CD4-positive, alpha-beta T cell treated with Interleukin-1 beta for 1 hour (primary cell): ENCODE results near the gene MYDGF.
"Not testable (repeated sequence)": the region's sequence is repeated elsewhere in the genome, so short reads cannot be mapped to it uniquely, and the experiment has no call there.

Source experiments
- DNase-seq, 2 donors: peaks; one replicate each; pipeline ENCODE4 v3.0.0-alpha.2; 2020 to 2022

The MYDGF gene

DNA sequence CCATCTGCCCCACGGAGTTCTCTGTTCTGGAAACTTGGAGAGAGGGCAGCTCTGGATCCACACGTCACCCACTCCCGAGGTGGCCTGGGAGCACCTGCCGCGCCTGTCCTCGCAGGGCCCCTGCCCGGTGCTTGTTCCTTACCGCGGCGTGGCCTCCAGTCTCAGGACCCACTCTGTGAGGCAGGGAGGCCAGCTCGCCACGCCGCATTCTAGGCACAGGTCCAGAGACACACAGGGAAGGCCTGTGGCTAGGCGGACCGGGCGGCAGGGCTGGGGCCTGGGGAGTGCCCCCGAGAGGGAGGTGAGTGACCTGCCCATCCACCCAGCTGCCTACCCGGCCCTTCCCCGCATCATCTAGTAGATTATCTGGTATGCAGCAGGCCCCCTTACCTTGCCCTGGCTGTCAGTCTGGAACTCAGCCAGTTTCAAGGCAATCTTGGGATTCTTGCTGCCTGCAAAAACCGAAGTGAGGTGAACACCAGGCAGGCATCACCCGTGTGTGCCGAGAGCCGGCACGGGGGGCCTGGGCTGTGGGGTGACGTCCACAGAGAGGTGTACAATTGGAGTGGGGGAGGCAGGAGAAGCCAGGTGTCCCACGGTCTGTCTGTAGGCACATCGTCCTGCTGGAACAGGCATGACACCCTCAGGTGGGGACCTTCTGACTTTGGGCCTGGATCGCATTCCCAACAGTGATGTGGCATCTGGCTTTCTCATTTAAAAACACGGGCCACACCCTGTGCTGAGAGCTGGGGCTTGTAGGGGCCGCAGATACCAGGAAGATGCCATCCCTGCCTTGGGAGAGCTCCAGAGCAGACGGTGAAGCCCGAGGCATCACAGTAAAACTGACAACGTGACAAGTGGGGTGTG is 29.9 kb upstream of the MYDGF start:
- no peak for DNase-seq

DNA sequence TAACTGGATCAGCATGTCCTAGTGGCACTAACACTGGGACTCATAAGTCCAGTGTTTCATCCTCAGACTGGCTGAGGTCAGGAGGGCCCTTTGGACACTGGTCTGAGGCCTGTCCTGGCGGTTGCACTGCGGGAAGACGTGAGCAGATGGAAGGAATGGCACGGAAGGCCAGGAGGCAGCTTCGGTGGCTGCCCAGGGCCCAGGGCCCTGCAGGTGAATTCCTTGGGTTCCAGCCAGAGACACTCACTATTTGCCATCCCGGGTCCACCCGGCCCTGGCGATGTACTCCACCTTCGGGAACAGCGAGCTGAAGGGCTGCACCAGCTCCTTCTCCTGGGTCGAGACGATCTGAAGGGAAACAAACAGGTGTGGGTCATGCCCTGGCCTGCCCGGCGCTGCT is 27.2 kb upstream of the MYDGF start:
- no peak for DNase-seq

DNA sequence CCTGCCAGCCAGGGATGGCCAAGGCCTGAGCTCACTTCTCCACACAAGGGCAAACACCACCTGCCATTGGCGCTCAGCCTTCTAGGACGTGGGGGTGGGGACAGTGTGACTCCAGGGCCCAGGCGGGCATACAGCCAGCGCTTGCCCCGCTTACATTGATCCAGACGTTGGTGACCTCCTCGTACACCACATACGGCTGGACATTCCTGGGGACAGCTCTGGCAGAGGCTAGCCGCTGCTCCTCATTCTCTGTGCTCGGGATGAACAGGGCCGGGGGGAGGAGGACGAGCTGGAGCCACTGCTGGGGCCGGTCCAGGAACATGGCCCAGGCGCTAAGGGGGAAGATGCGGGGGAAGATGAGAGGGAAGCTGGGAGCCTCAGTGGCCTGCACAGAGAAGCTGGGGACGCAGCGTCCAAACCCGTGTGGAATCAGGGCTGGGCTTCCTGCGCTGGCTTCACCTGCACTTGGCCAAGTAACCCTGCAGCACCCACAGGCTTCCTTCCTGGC is 25.1 kb upstream of the MYDGF start:
- DNase-seq, result no peak

DNA sequence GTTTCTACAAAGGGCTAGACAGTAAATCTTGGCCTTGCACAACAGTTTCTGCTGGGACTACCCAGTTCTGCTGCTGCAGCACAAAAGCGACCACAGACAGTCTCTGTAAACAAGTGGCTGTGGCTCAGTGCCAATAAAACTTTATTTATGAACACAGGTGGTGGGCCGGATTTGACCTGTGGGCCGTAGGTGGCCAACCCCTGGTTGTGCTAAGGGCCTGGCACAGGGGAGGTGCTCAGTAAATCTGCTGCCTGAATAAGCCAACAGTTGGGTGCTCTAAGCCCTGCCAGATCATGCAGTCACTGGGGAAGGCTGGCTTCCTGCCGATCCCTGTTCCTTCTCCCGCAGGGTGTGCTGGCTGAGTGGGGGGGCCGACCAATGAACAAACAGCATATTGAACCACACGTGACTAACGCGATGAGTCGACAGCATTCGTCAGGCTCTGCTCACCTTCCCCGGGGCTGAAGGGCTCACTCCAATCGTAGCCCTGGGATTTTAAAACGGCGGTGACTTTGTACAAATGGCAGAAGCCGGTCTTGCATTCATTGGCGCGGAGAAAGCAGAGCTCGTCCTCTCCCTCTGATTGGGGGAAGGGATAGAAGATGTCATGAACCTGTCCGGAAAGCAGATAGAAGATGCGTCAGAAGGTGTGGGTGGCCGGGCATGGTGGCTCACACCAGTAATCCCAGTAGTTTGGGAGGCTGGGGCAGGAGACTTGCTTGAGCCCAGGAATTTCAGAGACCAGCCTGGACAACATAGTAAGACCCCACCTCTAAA is 24.3 kb upstream of the MYDGF start:
- DNase-seq, result no peak

DNA sequence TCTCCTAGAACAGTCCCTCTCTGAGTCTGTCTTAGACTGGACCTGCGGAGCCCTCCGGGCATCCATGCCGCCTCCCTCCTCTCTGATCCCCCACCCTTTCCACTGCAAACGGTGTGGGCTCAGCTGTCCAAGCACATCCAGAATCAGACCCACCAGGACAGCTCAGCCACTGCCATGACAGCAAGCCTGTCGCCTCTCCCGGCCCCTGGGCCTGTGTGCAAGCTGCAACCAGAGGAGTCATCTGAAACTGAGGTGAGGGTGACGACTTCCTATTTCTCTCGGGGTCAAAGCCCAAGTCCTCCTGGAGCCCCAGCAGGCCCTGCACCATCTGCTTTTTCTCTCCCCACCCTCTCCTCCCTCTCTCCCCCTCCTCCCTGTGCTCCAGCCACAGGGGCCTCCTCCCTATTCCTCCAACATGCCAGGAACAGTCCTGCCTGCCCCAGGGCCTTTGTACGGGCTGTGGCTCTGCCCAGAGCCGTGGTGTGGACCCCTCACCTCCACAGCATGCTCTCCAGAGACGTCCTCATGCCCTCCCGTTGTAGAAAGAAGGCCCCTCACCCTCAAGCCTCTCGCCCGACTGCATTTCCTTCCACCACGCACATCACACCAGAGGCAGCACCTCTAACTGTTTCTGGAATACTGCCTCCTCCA is 23.5 kb upstream of the MYDGF start:
- DNase-seq, result no peak

DNA sequence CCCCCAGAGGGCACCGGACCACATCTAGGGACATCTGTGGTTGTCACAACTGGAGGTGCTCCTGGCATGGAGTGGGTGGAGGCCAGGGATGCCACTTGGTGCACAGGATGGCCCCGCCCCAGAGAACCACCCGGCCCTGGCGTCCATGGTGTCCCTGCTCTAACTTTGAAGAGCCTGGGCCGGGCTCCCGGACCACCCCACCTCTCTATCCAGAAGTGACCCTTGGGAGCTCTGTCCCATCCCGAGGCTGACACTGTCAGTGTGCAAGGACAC is 22.9 kb upstream of the MYDGF start:
- no peak for DNase-seq

DNA sequence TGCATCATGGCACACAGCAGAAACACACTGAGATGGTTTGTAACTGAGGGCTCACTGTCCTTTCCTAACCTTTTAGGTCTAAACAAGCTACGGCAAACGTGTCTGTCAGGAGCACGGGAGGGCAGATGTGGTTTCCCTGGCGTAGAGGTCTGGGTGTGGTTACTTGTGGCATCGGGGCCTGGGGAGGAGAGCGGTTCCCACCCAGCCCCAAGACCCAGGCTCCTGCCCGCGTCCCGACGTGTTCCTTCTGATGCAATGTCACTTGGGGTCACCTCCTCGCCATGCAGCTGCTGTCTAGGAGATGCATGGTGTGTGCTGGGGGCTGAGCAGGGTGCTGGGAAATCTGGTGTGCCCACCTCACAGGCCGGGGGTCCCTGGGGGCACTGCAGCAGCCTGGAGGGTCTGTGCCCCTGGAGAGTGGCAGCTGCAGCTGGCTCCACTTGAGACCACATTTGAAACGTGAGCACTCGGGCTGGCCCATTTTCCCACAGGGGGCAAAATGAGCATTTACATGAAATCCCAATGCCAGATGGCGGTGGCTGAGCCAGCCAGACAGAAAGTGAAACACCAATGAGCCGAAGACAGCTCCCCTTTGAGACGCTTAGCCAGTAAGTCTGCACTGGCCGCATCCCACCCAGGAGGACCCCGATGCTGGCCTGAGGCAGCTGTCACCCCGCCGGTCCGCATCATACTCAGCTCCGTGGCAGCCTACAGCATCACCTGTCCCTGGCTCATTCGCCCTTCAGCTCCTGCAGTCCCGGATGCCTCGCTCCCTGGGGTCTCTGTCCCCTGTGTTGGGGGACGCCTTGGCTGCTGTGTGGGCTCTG is 22.3 kb upstream of the MYDGF start:
- DNase-seq, result no peak

DNA sequence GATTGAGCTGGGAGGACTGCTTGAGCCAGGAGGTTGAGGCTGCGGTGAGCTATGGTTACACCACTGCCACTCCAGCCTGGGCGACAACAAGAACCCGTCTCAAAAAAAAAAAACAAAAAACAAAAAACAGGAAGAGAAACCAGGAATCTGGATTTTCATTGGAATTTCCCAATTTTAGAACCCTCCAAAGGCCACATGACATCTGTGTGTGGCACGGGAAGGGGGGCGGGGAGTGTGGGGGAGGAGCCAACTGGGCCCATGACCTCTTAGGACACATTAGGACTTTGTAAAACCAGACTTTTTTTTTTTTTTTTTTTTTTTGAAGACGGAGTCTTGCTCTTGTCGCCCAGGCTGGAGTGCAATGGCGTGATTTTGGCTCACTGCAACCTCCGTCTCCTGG is 21.2 kb upstream of the MYDGF start:
- peak in 1 of 2 donors; percentile 13 for DNase-seq

DNA sequence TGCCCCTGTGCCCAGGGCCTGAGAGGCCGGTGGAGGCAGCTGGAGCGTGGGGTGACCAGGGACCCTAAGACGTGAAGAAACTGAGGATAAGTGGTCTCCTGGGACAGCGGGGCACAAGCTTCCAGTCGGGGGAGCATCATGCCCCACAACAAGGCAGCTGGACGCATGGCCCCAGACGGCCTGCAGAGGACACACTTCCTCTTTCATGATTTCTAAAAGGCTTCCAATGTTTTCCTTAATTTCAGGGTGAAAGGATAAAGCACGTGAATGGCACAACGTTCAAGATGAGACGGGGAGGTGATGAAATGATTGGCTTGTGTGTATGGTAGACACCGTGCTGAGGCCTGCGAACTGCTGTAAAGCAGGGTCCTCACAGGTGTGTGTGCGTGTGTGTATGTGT is 20.2 kb upstream of the MYDGF start:
- DNase-seq, result no peak

DNA sequence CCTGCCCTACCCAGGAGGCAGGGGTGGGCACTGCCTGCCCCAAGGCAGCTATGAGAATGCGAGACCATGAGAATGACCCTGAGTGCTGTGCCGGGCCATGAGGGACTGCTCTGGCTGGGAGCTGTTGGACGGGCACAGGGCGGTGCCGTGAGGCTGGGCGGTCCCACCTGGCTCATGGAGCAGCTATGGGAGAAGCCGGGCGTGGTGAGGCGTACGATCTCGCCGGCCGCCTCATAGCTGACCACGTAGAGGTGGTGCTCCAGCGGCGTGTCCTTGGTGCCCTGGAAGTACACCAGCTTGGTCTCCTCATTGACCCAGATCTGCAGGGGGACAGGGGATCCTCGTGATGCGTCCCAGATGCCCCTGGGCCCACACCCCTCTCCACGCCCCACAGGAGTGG is 19.3 kb upstream of the MYDGF start:
- no peak for DNase-seq

DNA sequence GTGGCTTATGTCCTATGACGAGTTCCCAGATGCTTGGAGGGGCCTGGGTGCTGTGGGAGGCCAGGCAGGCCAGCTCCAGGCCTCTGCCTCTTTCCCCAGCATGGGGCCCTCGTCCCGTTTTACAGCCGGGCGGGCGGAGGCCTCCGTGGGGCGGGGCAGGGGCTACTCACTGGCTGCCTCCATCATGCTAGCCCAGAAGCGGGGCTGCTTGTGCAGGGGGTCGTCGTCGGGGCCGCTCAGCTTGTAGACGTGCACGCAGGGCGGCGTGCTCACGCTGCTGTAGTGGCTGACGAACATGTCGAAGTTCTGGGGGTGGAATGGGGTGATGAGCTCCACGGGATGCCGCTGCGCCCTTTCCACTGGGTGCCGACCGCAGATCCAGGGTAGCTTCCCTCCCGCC is 18.4 kb upstream of the MYDGF start:
- no peak for DNase-seq

DNA sequence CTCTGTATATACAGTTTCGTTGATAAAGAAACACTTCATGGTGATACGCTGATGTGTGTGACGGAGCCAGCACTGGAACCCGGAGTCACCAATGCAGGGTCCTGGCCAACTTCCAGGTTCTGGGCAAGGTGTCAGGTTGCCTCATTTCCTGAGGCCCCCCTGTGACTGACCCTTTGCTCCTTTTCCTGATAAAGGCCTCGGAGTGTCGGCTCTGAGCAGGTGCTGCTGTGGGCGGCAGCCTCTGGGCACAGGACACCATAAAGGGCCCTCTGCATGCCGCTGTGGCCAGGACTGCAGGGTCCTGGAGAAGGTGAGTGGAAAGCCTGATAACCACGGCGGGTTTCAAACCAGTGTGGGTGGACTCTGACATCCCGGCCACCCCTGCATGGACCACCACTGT is 17.3 kb upstream of the MYDGF start:
- DNase-seq, result no peak

DNA sequence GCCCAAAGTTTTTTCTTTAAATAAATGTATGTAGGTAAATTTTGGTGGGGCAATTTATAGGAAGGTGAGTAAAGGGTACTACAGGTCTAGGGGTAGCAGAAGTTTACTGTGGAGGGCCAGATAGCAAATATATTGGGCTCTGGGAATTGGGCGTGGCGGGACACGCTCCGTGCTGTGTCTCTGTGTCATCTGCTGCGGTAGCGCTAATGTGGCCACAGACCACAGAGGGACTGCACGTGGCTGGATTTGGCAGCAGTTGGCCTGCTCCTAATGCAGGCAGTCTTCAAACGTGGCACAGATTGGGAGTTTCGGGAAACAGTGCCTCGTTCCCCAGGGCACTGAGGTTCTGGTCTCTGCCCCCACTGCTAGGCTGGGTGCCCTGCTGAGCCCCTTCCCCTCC is 16.6 kb upstream of the MYDGF start:
- no peak for DNase-seq

DNA sequence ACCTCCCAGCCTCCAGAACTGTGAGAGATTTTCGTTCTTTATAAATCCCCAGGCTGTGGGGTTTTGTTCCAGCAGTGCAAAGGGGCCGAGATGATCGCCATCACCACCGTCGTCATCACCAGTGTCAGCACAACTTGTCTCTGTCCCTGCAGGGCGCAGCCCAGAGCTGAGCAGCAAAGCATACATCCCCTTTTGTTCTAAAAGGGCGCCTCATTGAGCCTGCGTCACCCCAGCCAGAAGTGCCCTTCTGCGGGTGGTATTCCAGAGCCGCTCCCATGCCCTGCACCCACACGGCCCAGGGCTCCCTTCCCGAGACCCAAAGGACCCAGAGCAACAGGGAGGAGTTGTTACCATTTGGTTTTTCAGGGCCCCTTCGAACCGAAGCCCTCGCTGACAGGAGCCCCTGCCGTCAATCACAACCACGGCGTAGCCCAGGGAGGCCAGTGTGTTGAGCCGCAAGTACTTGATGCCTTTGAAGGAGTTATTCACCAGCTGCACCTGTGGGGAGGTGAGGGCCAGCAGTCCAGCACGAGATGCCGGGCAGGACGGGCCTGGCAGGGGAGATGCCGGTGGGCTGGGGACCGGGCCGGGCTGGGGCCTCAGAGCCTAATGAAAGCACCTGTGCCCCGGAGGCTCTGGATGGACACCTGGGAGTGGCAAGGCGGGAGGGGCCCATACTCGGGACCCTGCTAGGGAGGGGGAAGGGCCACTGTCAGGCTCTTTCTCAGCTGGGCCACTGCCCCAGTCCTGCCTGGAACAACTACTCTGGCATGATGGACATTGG is 14.4 kb upstream of the MYDGF start:
- DNase-seq, result no peak

DNA sequence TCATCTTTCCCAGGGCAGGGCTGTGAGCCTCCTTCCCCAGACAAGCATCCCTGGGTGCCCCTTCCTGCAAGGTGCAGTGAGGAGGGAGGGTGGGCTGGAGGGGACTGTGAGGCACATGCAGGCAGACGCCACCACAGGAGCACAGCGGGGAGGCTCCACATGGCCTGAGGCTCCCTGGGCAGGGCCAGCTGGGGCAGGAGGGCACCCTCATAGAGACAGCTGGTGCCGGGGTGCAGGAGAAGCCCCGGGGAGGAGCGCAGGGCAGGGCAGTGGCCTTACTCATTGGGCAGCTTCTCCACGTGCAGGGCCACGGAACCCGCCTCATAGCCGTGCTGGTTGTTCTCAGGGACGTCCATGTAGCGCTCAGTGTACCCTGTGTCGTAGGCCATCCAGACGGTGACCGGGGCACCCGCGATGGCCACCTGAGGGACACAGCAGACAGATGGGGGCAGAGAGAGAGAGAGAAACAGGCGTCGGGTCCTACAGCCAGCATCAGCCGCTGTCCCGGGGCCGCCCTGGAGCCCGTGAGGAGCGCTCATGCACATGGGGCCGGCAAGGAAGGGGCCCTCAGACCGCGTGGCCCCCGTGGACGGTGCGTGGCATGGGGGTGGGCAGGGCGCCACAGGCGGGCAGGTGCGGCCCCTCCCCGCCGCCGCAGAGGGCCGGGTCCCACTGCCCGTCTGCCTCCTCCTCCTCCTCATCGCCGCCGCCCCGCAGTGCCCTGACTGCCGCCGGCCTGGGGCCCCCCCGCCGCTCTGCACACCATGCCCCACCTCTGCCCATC is 12.5 kb upstream of the MYDGF start:
- DNase-seq, result no peak

DNA sequence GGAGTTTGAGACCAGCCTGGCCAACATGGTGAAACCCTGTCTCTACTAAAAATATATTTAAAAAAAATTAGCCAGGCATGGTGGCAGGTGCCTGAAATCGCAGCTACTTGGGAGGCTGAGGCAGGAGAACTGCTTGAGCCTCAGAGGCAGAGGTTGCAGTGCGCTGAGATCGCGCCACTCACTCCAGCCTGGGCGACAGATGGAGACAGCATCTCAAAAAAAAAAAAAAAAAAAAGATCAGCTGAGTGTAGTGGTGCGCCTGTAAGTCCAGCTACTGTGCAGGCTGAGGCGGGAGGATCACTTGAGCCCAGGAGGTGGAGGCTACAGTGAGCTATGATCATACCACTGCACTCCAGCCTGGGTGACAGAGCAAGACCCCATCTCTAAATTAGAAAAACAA is 9.9 kb upstream of the MYDGF start:
- not testable (repeated sequence) for DNase-seq

DNA sequence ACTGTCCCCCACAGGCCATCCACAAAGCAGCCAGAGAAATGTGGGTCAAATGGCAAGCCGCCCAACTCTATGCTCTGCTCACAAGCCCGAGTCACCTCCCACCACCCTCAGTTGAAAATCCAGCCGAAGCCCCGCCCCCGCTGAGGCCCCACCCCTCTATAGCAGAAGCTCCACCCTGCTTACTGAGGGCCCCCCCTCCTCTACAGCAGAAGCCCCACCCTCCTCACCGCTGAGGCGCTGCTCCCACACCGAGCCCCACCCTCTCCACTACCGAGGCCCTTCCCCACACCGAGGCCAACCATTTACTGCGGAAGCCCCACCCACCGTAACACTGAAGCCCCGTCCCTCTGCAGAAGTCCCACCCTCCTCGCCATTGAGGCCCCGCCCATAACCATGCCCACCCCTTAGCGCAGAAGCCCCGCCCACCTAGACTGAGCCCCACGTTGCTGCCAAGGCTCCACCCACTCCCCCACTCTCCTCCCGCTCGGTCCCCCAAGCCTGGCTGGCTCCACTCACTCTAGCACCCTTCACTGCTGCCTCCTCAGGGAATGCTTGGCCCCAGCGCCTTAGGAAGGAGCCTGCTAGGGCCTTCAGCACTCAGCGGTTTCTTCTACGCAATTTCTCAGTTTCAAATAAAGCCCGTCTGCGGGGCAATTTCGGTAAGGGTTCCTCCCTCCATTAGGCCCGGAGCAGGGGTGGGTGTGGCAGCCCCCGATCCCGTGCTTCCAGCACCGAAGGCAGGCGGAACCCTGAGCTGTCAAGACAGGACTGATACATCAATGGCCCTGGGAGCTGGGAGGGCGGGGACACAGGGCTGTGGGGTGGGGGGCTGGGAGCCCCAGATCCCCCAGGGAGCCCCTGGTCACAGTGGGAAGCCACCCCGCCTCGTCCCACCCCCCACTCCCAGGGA is 9.0 kb upstream of the MYDGF start:
- peak; percentile 7 to 16 for DNase-seq

DNA sequence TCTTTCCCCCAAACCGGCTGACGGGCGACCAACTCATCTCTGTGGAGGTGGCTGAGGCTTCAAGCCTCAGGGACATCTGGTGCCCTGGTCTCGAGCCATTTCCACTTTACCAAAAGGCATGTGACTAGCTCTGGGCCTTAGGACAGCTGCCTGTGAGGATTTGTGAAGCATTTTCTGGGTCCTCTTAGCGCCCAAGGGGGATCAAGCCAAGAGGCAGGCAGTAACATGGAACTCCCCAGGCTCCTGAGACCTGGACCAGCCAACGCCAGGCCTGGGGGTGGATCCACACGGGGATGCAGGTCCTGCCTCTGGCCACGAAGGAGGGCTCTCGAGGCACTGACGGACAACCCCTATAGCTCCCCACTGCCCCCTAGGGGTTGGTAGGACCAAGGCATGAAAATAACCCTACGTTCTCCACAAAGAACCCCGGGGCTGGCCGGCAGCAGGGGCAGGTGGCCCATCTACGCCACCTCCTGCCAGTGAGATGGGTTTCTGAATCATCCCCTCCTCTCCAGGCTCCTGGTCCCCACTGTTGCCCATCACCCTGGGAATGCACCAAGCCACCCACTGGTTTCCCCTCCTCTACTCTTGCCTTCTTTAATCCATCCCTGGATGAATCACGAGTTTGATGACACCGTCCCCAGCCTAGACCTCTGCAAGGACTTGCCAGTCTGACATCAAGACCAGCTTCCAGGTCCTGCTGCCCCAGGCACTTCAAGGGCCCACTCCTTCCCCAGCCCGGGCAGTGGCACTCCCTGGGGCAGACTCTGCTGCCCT is 7.0 kb upstream of the MYDGF start:
- DNase-seq, result peak; percentile 17 to 26

DNA sequence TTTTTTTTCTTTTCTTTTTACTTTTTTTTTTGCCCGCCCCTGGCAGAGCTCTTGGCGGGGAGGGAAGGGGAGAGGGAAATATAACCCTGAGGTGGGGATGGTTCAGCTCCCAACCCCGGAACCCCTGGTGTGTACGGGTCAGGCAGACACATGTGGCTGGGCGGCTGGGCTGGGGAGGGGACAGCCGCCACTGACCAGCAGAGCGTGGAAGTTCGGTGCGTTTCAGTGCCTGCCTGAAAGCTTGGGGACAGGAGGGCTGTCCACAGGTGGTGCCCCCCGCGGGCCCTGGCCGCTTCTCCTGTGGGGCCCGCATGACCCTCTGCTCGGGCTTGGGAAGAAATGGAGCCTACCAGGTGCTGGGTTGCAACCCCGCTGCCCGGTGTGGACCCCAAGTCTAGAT is 5.2 kb upstream of the MYDGF start:
- DNase-seq, result no peak
